ENCODE data around the gene HOXD10. TPM values are rescaled to one million over a fixed set of nuclear protein-coding genes. Genes with fewer than 3 reads are reported as not detected.

The HOXD10 gene
- total RNA-seq, 2 experiments from 2014 or later: not detected

DNA sequence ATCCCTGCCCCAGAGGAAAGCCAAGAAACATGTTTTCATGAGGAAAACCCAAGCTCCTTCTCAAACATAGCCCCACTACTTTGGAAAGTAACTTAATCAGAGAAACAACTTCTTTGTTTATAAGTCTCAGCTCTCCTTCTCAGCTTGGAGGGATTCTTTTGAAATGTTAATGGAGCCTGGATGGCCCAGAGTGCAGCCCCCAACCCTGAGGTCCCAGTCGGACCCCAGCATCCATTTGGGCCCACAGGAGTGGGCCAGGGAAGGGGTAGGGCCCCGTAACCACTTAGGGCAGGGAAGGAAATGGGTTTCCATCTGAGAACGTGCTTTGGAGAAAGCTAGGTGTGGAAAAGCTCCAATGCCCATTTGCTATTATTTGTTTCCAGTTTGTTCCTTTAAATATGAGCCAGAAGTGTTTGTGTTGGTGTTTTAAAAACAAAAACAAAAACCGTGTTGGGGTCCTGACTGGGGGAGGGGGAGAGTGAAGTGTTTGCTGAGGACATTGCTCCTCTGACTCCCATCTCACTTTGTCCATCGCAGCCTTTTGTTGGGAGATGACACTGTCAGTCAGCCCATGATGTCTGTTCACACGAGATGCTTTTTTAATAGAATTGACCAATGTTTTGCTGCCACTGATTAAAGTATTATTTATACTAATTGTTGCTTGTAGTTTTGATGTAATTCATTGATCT, 38.9 kb downstream of the HOXD10 start:
- ATAC-seq (ENCODE audit: poor library complexity): no peak
- H3K27ac ChIP-seq (ENCODE audit: low read depth in 1 of 2, low read length in 2 of 2): no peak overlapping the region
- H3K27me3 Mint-ChIP-seq: peaks cover 87% of the 10 kb centered on the region
- peaks cover 16% of the 10 kb centered on the region for H3K4me1 Mint-ChIP-seq (ENCODE audit: low read depth)
- no peaks in the 10 kb centered on the region for H3K36me3 Mint-ChIP-seq (ENCODE audit: low read depth)
- no peaks in the 10 kb centered on the region for H3K9me3 Mint-ChIP-seq
- no peak for TF ChIP-seq CTCF (IDR thresholded peaks at IDR 0.05)
- H3K27ac Mint-ChIP-seq: no peak overlapping the region
- no peaks in the 10 kb centered on the region for H3K36me3 ChIP-seq (ENCODE audit: insufficient read depth, low read length)
- no peak overlapping the region for H3K4me3 ChIP-seq (ENCODE audit: low read length)
- peaks cover 25% of the 10 kb centered on the region for H3K4me1 ChIP-seq (ENCODE audit: insufficient read depth, low read length)
- H3K27me3 ChIP-seq (ENCODE audit: control insufficient read depth in 1 of 2, insufficient read depth in 2 of 2, low read length in 2 of 2): peaks cover 69 to 96% of the 10 kb centered on the region in 2 experiments
- H3K4me3 Mint-ChIP-seq: no peak overlapping the region
- POLR2A ChIA-PET: no interaction called here
- CTCF ChIA-PET: interaction anchor here (1.0 to 1.2 kb wide), 2 partner anchors 28 to 299 kb away, joined by 3 read pairs; no protein-coding TSS in a partner anchor
- DNase-seq: no peak
- intact Hi-C loops (cut with DNase I, micrococcal nuclease): no loop called here
- peaks cover 0 to 54% of the 10 kb centered on the region in 2 experiments for H3K9me3 ChIP-seq (ENCODE audit: control insufficient read depth in 1 of 2, insufficient read depth in 1 of 2, low read length in 2 of 2)

DNA sequence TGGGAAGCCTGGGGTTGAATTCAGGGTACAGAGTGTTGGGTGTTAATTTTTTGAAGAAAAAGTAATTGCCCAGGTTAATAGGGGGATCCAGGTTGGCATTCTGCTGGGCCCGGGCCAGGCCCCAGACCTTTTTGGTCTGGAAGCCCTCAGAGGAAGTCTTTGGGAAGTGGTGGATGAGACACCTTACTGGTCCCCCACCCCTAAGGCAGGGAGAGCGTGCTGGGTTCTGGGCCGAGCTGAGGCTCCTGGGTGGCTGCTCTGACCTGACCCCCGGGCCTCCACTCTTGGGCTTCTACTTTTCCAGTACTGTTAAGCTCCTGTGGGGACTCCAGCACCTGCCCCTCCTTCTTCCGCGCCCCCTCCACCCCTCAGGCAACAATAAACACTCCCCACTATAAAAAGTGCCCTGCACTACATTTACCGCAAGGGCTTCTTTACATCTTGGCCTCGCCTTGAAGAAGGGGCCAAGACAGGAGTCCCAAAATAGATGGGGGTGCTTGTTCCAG, 39.8 kb downstream of the HOXD10 start:
- Mint-ChIP-seq H3K9me3 (no peaks in the 10 kb centered on the region), H3K4me3 (no peak overlapping the region), H3K27me3 (peaks cover 87% of the 10 kb centered on the region), H3K4me1 (ENCODE audit: low read depth) (peaks cover 16% of the 10 kb centered on the region), H3K27ac (no peak overlapping the region), H3K36me3 (ENCODE audit: low read depth) (no peaks in the 10 kb centered on the region)
- intact Hi-C loops (cut with DNase I, micrococcal nuclease): no loop called here
- H3K4me1 ChIP-seq (ENCODE audit: insufficient read depth, low read length): peaks cover 25% of the 10 kb centered on the region
- H3K9me3 ChIP-seq (ENCODE audit: control insufficient read depth in 1 of 2, insufficient read depth in 1 of 2, low read length in 2 of 2): peaks cover 0 to 53% of the 10 kb centered on the region in 2 experiments
- ATAC-seq (ENCODE audit: poor library complexity): no peak
- POLR2A ChIA-PET: no interaction called here
- DNase-seq: no peak
- CTCF ChIA-PET: interaction anchor here (1.0 kb wide), 1 partner anchor 29 kb away, joined by 3 read pairs; no protein-coding TSS in a partner anchor
- H3K27ac ChIP-seq (ENCODE audit: low read depth in 1 of 2, low read length in 2 of 2): no peak overlapping the region
- TF ChIP-seq CTCF (IDR thresholded peaks at IDR 0.05): no peak
- H3K27me3 ChIP-seq (ENCODE audit: control insufficient read depth in 1 of 2, insufficient read depth in 2 of 2, low read length in 2 of 2): peaks cover 68 to 96% of the 10 kb centered on the region in 2 experiments
- no peaks in the 10 kb centered on the region for H3K36me3 ChIP-seq (ENCODE audit: insufficient read depth, low read length)
- no peak overlapping the region for H3K4me3 ChIP-seq (ENCODE audit: low read length)

GRCh38 chr2:176156807-176157498, 40.4 kb downstream of the HOXD10 start, which contains the start of gene HOXD3:
Gene HOXD3 (plus strand): TSS chr2:176157307. CDS start chr2:176169115, 11,808 bp downstream.
- DNase-seq (no peak), ATAC-seq (ENCODE audit: poor library complexity) (no peak)
- intact Hi-C loops (cut with DNase I, micrococcal nuclease): no loop called here
- Mint-ChIP-seq H3K4me3 (peak within 1 kb of the TSS; percentile 11), H3K9me3 (no peaks in the 10 kb centered on the region), H3K27me3 (peaks cover 90% of the 10 kb centered on the region), H3K4me1 (ENCODE audit: low read depth) (peaks cover 17% of the 10 kb centered on the region), H3K36me3 (ENCODE audit: low read depth) (no peaks in the 10 kb centered on the region), H3K27ac (no peak within 1 kb of the TSS)
- H3K27ac ChIP-seq (ENCODE audit: low read depth in 1 of 2, low read length in 2 of 2): no peak within 1 kb of the TSS
- CTCF ChIA-PET: no interaction called here
- POLR2A ChIA-PET: no interaction called here
- no peak for TF ChIP-seq CTCF (IDR thresholded peaks at IDR 0.05)
- peaks cover 23% of the 10 kb centered on the region for H3K4me1 ChIP-seq (ENCODE audit: insufficient read depth, low read length)
- no peaks in the 10 kb centered on the region for H3K36me3 ChIP-seq (ENCODE audit: insufficient read depth, low read length)
- H3K27me3 ChIP-seq (ENCODE audit: control insufficient read depth in 1 of 2, insufficient read depth in 2 of 2, low read length in 2 of 2): peaks cover 68 to 96% of the 10 kb centered on the region in 2 experiments
- H3K4me3 ChIP-seq (ENCODE audit: low read length): no peak within 1 kb of the TSS
- peaks cover 0 to 56% of the 10 kb centered on the region in 2 experiments for H3K9me3 ChIP-seq (ENCODE audit: control insufficient read depth in 1 of 2, insufficient read depth in 1 of 2, low read length in 2 of 2)
